Measurements from ENCODE around the gene ADSS1.

ADSS1 gene

DNA sequence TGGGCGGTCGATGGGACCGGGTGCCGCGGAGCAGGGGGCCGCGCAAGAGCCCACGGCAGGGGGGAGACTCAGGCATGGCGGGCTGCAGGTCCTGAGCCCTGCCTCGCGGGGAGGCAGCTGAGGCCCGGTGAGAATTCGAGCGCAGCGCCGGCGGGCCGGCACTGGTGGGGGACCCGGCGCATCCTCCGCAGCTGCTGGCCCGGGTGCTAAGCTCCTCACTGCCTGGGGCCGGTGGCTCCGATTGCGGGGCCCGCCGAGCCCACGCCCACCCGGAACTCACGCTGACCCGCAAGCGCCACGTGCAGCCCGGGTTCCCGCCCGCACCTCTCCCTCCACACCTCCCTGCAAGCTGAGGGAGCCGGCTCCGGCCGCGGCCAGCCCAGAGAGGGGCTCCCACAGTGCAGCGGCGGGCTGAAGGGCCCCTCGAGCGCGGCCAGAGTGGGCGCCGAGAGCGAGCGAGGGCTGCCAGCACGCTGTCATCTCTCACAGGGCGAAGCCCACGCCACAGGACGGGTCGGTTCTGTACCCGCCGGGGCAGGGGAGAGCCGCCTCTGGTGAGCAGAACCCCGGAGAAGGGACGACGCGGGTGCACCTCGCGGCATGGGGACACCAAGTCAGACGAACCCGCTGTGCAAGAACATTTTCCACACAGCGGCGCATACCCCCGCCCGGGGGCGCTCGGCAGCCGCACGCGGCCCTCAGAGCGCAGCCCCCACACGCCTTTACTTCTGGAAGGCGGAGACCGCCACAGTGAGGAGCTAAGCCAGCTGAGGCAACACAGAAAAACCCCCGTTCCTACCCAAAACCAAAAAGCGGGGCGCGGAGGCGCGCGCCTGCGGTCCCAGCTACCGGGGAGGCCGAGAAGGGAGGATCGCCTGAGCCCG is 27.8 kb downstream of the ADSS1 start:
- no peak for DNase-seq

DNA sequence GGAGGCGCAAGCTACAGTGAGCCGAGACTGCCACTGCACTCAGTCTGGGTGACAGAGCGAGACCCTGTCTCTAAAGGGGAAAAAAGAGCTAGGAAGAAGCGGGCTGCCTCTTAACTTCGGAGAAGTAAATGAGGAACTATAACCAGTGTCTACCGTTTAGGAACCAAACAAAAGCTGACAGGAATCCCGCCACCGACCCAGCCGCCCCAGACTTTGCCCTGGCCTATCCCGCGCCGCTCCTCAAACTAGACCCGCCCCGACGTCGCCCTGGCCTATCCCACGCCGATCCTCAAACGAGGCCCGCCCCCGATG is 28.4 kb downstream of the ADSS1 start:
- DNase-seq = no peak

DNA sequence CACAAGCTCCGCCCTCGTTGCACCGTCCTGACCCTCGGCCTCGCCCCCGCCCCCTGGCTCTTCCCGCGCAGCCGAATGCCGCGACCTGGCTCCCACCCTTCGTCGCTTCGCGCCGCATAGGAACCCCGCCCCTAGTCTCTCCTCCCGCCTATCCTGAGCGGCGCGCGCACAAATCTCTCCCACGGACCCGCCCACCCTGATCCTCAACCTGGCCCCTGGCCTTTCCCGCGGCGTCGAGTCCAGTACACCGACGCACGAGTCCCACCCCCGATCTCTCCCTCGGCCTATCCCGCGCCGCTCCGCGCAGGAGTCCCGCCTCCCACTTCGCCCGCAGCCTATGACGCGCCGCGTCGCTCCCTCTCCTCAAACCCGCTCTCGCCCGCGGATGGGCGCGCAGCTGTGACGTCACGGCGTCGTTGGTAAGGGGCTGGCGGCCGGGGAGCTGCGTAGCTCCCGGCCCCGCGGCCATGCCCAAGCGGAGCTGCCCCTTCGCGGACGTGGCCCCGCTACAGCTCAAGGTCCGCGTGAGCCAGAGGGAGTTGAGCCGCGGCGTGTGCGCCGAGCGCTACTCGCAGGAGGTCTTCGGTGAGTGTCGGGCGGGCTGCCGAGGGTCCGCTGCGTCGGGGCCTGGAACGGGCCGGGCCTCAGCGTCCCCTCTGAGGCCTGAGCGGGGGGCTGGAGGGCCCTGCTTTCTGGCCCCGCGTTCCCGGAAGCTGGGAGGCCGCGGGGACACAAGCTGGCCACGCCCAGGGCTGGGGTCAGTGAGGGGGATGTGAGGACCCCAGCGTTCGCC is 28.9 kb downstream of the ADSS1 start, which contains the start of gene SIVA1:
SIVA1 (plus strand) TSS at position 413 of the 793 bp plus-strand sequence; CDS start at position 468, 55 bp downstream.
- DNase-seq = peak; percentile 100

DNA sequence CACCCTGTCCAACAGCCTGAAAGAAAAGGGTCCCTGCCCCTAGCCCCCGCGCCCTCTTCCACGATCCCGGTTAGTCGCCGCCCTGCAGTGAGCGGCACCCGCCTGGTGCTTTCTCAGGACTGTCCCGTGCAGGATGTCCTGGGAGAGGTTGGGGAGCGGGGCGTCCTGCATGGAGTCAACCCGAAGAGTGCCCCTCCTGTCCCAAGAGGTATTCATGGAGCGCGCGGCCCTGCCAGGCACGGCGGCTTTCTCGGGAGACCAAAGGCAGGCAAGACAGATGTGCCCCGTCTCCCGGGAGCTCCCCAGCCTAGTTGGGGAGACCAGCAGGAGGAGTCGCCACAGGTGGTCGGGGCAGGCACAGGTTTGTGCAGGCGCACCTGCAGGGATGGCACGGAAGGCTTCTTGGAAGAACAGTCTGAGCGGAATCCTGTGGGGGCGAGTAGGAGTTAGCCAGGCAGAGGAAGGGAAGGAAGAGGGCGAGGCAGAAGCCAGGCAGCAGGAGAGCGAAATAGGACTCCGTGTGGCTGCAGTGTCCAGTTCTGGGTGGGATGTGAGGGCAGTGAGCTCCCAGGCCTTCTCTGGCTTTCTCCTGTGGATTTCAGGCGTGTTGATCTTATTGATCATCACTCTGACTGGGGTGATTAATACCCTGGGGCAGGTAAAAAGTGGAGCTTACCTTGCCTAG is 29.6 kb downstream of the ADSS1 start:
- DNase-seq = peak; percentile 21

DNA sequence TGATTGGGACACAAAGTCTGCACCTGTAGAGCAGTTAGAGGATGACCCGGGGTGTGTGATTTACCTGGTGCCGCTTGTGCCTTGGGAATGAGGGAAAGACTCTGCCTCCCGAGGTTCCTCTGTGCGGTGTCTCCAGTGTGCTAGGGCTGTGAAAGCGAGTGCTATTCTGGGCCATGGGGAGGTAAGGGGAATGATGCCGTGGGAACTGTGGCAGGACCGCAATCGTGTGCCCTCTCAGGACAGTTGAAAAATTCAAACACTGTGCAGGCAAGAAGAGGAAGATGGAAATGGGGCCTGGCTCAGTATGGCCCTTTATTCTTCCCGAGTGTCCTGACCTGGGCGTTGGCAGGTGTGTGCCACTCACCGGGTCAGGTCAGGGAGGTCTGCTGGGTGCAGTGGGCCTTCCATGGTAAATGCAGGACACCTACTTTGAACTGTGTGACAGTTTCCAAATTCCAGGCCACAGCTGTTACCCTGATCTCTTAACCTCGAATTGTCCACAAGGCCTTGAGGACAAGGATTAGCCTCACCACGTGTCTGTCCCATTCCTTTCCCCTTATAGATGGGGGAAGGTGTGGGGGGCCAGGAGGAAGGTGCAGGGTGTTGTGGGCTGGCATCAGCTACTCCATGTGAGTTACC is 30.3 kb downstream of the ADSS1 start:
- no peak for DNase-seq

DNA sequence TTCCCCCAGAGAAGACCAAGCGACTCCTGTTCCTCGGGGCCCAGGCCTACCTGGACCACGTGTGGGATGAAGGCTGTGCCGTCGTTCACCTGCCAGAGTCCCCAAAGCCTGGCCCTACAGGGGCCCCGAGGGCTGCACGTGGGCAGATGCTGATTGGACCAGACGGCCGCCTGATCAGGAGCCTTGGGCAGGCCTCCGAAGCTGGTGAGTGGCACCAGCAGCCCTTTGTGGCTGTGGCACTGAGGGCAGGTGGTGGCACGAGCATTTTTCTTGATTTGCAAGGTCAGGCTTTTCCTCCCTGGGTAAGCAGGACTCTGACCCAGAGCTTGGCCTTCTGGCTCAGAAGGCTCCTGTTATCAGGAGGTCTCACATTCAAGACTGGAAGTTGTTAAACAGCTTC is 31.6 kb downstream of the ADSS1 start:
- no peak for DNase-seq

DNA sequence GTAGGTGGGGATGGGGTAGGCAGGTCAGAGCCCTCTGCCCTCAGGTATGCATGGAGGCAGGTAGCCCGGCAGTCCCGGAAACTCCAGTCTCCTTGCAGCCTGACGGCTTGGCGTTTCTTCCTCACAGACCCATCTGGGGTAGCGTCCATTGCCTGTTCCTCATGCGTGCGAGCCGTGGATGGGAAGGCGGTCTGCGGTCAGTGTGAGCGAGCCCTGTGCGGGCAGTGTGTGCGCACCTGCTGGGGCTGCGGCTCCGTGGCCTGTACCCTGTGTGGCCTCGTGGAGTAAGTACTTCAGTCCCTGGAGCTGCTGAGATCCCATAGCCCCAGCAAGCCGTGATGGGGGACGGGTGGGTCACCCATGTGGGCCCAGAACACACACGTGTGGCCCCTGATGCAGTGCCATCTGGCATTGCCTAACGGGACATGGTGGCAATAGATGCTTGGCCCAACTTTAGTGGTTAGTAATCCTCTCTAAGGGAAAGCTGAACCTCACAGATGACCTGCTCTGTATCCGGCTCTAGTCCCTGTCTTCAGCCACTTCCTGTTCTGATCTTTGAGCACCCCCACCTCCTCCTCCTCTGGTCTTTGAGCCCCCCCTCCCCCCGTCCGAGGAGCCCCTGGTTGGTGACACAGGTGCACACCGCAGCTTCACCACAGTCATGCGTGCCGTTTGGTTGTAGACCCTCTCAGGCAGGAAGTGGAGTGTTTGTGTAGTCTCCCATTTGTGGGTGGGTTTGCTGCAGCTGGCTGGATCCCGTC is 32.6 kb downstream of the ADSS1 start:
- DNase-seq = no peak

DNA sequence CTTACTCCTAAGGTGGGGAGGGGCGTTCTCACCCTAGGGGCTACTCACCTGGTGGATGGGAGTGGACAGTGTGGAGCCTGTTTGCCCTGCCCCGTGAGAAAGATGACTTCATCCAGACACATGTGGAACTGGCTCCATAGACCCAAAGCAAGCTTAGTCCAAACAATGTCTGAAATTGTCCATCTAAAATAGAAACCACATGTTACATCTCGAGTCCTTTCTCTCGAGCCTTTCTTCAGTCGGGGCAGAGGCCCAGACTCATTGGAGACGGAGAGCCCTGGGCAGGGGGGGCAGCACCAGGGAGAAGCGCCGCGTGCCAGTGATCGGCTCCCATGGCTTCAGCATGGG is 33.2 kb downstream of the ADSS1 start:
- no peak for DNase-seq

DNA sequence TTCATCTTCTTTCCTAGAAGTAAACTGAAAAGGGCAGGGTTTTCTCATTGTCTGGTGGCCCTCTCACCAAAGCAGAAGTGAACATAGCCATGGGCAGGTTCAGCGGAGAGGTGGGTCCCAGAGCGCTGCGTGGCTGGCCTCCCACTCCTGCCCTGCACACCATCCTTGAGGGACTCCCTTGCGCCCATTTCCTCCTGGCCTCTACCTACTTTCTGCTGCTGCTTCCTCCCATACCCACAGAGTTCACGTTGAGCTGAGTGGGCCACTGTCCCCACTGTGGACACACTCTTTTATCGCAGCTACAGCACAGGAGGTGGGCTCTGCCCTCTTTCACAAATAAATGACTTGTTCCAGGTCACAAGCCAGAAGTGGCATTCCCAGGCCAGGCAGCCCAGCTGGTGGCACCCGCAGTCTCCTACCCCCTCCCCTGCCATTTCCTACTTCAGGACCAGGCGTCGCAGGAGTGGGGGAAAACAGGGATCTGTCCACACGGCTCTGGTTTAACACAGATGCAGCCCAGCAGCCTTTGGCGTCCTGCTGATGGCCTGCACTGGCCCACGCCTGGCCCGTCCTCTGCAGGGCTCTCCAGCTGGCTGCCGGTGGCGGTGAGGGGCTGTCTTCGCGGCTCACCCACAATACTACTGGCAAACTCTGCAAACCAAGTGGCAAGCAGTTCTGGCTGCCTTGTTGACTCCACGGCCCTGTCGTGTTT is 33.8 kb downstream of the ADSS1 start:
- DNase-seq = no peak

DNA sequence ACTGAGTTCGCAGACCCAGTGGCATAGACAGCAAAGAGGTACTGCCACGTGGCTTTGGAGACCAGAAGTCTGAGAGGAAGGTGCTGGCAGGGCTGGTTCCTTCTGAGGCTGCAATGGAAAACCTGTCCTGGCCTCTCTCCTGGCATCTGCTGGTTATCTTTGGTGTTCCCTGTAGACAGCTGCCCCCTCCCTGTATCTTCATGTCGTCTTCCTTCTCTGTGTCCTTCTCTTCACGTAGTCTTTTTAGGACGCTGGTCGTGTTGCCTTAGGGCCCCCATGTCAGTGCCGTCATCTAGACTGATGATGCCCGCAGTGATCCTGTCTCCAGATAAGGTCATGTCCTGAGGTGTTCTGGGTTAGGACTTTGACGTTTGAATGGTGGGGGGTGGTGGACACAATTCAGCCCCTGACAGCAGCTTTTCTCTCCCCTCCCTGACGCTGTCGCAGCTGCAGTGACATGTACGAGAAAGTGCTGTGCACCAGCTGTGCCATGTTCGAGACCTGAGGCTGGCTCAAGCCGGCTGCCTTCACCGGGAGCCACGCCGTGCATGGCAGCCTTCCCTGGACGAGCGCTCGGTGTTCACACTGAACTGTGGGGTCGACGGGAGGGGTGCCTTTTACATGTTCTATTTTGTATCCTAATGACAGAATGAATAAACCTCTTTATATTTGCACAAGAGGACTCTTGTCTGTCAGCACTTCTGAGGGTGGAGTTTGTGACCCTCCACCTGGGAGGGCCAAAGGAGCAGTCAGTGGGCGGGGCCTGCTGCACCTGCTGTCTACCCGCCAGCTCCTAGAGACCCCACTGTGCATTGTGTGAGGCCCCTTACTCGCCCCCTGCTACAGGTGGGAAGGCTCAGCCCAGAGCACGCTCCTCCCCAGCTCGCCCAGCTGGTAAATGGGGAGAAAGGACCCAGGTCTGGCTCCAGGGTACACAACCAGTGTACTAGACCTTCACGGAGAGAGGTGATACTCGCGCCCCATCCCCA is 35.2 kb downstream of the ADSS1 start:
- no peak for DNase-seq

DNA sequence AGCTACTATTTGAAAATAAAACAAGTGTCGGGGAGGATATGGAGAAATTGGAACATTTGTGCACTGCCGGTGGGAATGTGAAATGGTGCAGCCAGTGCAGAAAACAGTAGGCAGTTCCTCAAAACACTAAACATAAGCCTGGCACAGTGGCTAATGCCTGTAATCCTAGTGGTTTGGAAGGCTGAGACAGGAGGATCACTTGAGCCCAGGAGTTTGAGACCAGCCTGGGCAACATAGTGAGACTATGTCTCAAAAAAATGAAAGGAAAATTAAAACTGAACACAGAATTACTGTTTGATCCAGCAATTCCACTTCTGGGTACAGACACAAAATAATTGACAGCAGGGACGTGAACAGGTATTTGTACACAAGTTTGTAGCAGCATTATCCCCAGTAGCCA is 41.5 kb downstream of the ADSS1 start:
- DNase-seq = no peak

DNA sequence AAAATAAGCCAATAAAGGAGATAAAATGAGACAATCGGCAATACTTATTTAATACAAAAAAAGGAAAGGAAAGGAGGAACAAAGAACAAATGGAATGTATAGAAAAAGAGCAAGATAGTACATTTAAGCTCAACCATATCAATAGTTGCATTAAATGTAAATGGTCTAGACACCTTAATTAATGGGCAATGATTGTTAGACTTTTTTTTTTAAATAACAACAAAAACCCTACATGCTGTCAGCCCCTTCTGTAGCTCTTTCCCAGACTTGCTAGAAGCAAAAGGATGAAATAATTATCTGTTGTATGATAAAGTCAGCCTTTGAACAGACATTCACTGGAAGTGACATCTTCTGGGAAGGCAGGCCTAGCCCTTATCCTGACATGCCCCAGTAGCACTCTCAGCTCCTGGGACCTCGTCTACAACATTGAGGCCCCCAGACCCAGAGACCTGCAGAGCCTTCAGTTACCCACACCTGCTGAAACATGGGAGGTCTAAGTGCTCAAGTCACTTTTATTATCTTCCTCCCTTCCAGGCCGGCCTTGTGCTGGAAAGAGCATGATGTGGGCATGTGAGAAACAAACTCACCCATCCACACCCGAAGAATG is 42.3 kb downstream of the ADSS1 start:
- no peak for DNase-seq

DNA sequence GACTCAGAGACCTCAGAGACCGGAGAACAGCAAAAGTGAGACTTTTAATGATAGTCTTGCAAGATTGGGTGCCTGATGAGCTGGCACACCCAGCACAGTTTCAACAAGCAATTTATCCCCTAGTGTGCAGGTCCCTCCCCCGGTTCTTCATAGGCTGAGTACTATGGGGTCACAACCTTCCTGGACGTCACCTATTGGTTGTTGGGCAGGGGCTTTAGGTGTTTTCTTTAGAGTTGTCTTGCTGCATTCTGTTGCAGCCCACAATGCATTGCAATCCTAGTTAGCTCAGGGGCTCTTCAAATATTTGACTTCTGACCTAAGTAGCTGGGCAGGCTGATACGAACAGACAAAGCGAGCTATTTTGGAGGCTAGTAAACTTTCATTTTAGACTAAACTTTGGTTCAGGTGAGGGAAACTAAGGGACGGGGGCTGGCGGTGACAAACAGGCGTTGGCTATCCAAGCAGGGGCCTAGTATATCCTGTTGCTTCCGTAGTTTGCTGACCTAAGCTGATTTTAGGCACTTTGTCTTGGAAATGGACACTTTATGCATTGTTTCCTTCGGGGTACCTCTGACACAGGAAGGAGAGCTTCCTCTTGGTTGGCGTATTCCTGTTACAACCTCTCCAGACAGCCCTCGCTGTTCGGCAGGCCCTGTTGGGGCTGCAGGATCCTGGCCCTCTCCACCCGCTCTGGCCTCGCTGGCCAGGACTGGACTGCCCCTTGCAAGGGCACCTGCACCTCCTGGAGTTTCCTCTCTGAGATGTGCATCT is 43.0 kb downstream of the ADSS1 start:
- no peak for DNase-seq

DNA sequence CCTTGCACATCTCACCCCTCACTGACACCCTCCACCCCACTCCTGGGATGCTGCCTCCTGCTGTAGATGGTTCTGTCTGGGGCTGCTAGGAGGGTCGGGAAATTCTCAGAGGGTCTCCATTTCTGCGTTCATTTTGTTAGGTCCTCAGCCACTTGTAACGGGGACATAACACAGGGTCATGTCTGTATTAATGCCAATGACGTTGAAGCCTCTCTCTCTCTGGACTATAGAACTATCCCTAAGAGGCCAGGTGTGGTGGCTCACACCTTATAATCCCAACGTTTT is 43.5 kb downstream of the ADSS1 start:
- DNase-seq = no peak

DNA sequence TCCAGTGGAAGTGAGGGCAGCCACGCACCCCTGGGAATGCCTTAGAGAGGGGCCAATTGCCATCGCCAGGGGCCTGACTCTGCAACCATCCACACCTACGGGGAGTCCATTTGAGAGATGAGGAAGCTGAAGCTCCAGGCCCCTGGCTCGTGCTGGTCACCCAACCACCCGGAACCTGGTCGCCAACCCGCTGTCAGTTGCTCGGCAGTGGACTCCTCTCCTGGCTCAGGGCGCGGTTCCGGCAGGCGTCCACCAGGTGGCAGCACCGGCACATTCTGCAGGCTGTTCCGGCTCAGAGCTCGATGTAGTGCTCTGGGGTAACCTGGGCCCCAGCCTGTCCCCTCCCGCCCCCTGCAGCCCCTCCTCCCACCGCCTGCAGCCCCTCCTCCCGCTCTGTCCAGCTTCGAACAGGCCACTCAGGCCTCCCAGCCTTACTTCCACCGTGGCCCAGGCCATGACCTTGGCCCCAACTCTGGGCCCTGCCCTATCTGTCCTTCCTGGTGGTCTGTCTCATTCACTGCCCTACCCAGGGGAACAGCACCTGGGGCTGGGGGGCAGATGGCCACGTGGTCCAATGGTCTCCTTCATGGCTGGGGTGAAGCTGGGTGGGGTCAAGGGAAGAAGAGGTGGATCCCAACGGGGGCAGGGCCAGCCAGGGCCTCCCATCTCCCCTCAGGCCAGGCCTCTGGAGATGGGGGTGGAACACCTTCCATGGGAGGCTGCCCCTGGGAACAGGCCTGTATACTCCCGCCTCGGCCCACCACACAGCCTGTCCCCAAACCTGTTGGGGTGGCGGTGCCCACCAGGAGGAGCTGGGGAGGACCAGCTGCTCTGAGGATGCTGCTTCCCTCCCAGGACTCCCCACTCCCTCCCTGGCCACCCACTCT is 44.7 kb downstream of the ADSS1 start:
- peak; percentile 91 for DNase-seq

DNA sequence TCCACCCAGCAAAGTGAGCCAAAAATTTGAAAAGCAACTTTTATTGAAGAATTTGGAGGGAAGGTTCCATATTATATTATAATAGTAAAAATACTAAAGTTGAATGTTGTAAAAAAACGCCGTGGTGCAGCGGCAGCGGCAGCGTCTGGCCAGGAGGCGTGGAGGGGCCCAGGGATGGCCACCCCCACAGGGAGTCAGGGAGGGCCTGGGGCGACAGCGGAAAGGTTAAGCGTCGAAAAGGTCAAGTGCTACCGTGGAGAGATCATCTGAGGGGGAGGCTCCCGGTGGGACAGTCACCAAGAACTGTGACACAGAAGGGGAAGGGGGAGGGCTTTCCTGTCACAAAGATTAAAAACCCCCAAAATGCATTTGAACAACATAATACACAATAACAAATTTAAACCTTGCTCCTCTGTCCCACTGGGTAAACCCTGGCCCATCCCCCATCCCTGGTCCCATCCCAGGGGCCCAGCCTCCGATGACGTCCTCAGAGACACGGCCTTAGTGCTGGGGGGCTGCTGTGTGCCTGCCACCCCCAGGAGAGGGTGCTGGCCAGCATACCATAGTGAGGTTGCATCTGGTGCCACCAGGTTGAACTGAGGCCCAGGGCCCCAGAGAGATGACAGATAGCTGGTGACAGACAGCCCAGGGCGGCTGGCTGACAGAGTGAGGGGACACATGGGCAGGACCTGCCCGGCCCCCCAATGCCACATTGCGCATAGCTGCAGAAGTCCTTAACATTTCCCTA is 45.5 kb downstream of the ADSS1 start:
- no peak for DNase-seq

DNA sequence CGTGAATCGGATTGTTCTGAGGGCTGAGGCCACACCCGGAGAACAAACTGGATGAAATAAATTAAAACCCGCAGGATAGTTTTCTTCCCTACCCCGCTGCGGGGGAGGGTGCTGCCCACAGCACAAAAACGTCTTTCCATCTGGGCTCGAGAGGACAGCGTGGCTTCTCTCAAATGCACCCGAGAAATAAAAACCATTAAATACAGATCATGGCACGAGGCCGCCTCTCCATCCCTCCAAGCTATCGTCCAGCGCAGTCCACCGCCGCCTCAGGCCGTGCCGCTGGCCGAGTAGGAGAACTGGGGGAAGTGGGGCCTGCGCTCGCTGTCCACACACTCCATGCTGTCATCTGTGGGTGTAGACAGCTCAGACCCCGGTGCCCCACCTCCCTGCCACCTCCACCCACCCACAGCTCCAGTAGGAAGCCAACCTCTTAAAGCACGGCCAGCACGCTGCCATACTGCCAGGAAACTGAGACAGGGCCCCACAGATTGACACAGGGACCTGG is 46.1 kb downstream of the ADSS1 start:
- no peak for DNase-seq
